ENCODE results near the gene JAG1. TPM values are rescaled to one million over a fixed set of nuclear protein-coding genes. Genes with fewer than 3 reads are reported as not detected.

JAG1 gene
- total and polyA plus RNA-seq, 9 of the 15 experiments (the other 6 are each of a cell fraction or from before 2014, with no cell fraction given): 0.04 to 0.40 (median 0.07) TPM

DNA sequence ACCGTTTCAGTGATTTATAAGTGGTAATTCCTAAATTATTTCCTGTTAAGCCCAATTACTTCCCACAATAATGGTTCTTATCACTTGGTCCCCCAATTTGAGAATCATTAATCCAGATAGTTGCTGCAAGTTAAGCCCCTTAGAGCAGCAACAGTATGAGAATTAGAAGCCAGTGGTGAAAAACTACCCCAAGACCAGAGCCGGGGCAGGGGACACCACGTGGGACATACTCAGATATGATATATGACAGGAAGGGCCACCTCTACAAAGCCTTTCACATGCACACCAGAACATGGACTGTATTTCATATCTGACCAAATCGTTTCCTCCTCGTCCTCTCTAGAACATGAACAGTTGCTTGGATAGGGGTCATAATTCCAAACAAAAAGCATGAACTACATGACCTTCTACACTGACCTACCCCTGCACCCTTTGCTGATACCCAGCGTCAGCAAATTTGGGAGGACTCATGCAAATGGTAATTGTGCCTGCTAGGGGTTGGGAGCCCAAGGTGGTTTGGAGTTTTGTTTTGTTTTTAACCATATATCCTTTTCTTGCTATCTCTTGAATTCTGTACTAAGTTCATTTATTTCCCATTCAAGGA lies 3.9 kb downstream of the JAG1 start:
- ChIA-PET CTCF (ENCODE audit: low intra/inter-chr PET ratio) (no interaction called here), POLR2A (no interaction called here)
- Histone ChIP-seq H3K27ac (ENCODE audit: extremely low read depth, low read depth, low read length) (no peak overlapping the region), H3K27me3 (ENCODE audit: control insufficient read depth in 2 of 2, insufficient read depth in 2 of 2, low read length in 2 of 2) (peaks cover 1 to 42% of the 10 kb centered on the region in 2 experiments), H3K4me2 (ENCODE audit: insufficient read depth, low read length) (no peak overlapping the region), H3K79me2 (ENCODE audit: control insufficient read depth, insufficient read depth, low read length) (no peaks in the 10 kb centered on the region), H3K9me1 (ENCODE audit: control insufficient read depth, insufficient read depth, low read length) (no peaks in the 10 kb centered on the region), H4K20me1 (replicated peaks; ENCODE audit: control insufficient read depth, insufficient read depth, low read length) (no peaks in the 10 kb centered on the region), H3K36me3 (ENCODE audit: control insufficient read depth, insufficient read depth, low read length) (no peaks in the 10 kb centered on the region), H3K9me3 (replicated peaks; ENCODE audit: control insufficient read depth, insufficient read depth, low read depth, low read length) (no peaks in the 10 kb centered on the region), H3K9ac (ENCODE audit: insufficient read depth in 1 of 2, low read depth in 2 of 2, low read length in 2 of 2) (no peak overlapping the region), H3K4me3 (no peak overlapping the region), H3K4me1 (replicated peaks in 1 of 2; ENCODE audit: control insufficient read depth in 2 of 2, insufficient read depth in 2 of 2, low read length in 2 of 2) (peaks cover 0 to 35% of the 10 kb centered on the region in 2 experiments; a peak in 2 of 5 replicates), H2AFZ (ENCODE audit: low read depth, low read length) (no peak overlapping the region)
- in situ Hi-C loops (cut with MboI): no loop called here
- 0% methylated on average over 6 of the region's 6 CpGs for WGBS (ENCODE audit: insufficient coverage, low coverage, missing lambda C conversion rate)
- no TSS peak for BruUV-seq (replicated peaks)
- ATAC-seq (no peak), DNase-seq (ENCODE audit: extremely low read depth in 1 of 4, low spot score in 3 of 4) (no peak), FAIRE-seq (no peak)
- intact Hi-C loops (cut with micrococcal nuclease): no loop called here
- TF ChIP-seq ARID1B (IDR thresholded peaks at IDR 0.05): no peak
- TF ChIP-seq NFE2 (IDR thresholded peaks at IDR 0.05; ENCODE audit: low read depth): no peak
- TF ChIP-seq ZNF79 (CRISPR knock-in tag; IDR thresholded peaks at IDR 0.05; ENCODE audit: low read depth): no peak
- TF ChIP-seq, protein P1, sequence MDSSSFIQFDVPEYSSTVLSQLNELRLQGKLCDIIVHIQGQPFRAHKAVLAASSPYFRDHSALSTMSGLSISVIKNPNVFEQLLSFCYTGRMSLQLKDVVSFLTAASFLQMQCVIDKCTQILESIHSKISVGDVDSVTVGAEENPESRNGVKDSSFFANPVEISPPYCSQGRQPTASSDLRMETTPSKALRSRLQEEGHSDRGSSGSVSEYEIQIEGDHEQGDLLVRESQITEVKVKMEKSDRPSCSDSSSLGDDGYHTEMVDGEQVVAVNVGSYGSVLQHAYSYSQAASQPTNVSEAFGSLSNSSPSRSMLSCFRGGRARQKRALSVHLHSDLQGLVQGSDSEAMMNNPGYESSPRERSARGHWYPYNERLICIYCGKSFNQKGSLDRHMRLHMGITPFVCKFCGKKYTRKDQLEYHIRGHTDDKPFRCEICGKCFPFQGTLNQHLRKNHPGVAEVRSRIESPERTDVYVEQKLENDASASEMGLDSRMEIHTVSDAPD (CRISPR knock-in tag; IDR thresholded peaks at IDR 0.05): no peak
- no peak for TF ChIP-seq ZNF232 (CRISPR knock-in tag; IDR thresholded peaks at IDR 0.05)
- no peak for TF ChIP-seq PBX2 (CRISPR knock-in tag; IDR thresholded peaks at IDR 0.05; ENCODE audit: low read depth)
- TF ChIP-seq PBX2 (tag; conservative IDR thresholded peaks at IDR 0.05; ENCODE audit: low read depth): no peak
- TF ChIP-seq, protein P2, sequence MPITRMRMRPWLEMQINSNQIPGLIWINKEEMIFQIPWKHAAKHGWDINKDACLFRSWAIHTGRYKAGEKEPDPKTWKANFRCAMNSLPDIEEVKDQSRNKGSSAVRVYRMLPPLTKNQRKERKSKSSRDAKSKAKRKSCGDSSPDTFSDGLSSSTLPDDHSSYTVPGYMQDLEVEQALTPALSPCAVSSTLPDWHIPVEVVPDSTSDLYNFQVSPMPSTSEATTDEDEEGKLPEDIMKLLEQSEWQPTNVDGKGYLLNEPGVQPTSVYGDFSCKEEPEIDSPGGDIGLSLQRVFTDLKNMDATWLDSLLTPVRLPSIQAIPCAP (CRISPR knock-in tag; IDR thresholded peaks at IDR 0.05; ENCODE audit: borderline replicate concordance): no peak
- TF ChIP-seq, protein P3, sequence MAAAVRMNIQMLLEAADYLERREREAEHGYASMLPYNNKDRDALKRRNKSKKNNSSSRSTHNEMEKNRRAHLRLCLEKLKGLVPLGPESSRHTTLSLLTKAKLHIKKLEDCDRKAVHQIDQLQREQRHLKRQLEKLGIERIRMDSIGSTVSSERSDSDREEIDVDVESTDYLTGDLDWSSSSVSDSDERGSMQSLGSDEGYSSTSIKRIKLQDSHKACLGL (CRISPR knock-in tag; IDR thresholded peaks at IDR 0.05; ENCODE audit: borderline replicate concordance, poor library complexity, severe bottlenecking): no peak
- no peak for TF ChIP-seq POLR2A (conservative IDR thresholded peaks at IDR 0.05)
- TF ChIP-seq MTA3 (IDR thresholded peaks at IDR 0.05; ENCODE audit: borderline replicate concordance): no peak
- no peak for TF ChIP-seq NFYB (IDR thresholded peaks at IDR 0.05; ENCODE audit: extremely low read depth, insufficient read length)
- TF ChIP-seq SREBF2 (CRISPR knock-in tag; IDR thresholded peaks at IDR 0.05): no peak
- TF ChIP-seq ZNF124 (CRISPR knock-in tag; IDR thresholded peaks at IDR 0.05): no peak
- no peak for TF ChIP-seq KLF13 (tag; IDR thresholded peaks at IDR 0.05; ENCODE audit: borderline replicate concordance, low read depth)

Measured in K562 (cell line).